T-cell (primary cell): Measurements from ENCODE around the gene ZNF784. TPM values are rescaled to one million over a fixed set of nuclear protein-coding genes. Genes with fewer than 3 reads are reported as not detected.

ENCODE experiments used
- ATAC-seq, 4 experiments: fragments of 200-7000 bp in 3 of 4; fragments of 150-1000 bp in 1 of 4; cut with Tn5 transposase; replicated peaks in 1 of 4; 1 replicate in 3 of 4; 2 replicates in 1 of 4; pipeline ENCODE4 v1.10.0; 2021; ENCODE audit warnings: moderate library complexity in 3 of 4, mild to moderate bottlenecking in 2 of 4, moderate number of reproducible peaks in 1 of 4
- CTCF ChIA-PET, 2 donors: fragments of 300-600 bp; sonication (Branson Sonifier 250); formaldehyde crosslinking; loops; one replicate each; lab custom pipeline; 2022; ENCODE audit warnings: antibody characterized with exemption in 2 of 2; lab: Charles Lee
- POLR2A ChIA-PET, 2 donors: fragments of 300-600 bp; sonication (Branson Sonifier 250); formaldehyde crosslinking; loops; one replicate each; lab custom pipeline; 2022; ENCODE audit warnings: antibody characterized with exemption in 2 of 2; lab: Charles Lee
- DNase-seq, 35 experiments: peaks; one replicate each; pipeline versions ENCODE4 v3.0.0 to v3.0.0-alpha.2; 2013 to 2023
- H3K27ac ChIP-seq: one replicate; pipeline ENCODE4 v1.5.1; 2013; ENCODE audit warnings: low read length
- H3K27me3 ChIP-seq, 2 experiments: replicated peaks in 1 of 2; 1 replicate in 1 of 2; 2 replicates in 1 of 2; pipeline versions ENCODE4 v1.6.1 to v1.7.0; 2013; ENCODE audit warnings: low read length in 1 of 2, mixed read lengths in 1 of 2; ENCODE audit not compliant: control insufficient read depth in 2 of 2, insufficient read depth in 2 of 2; ENCODE audit errors: extremely low read depth in 1 of 2
- H3K36me3 ChIP-seq, 2 donors: 1 replicate in 1 of 2; 2 replicates in 1 of 2; pipeline versions ENCODE4 v1.6.1 to v1.7.0; 2013; ENCODE audit warnings: low read length in 1 of 2; ENCODE audit not compliant: control insufficient read depth in 2 of 2, insufficient read depth in 1 of 2; ENCODE audit errors: extremely low read depth in 1 of 2
- H3K4me1 ChIP-seq, 2 experiments: 1 replicate in 1 of 2; 2 replicates in 1 of 2; pipeline versions ENCODE4 v1.6.1 to v1.7.0; 2013; ENCODE audit warnings: low read length in 2 of 2, mixed read lengths in 1 of 2; ENCODE audit not compliant: insufficient read depth in 2 of 2, control insufficient read depth in 1 of 2; ENCODE audit errors: extremely low read depth in 1 of 2
- H3K4me3 ChIP-seq, 2 donors: 1 replicate in 1 of 2; 2 replicates in 1 of 2; pipeline versions ENCODE4 v1.5.1 to v1.7.0; 2013; ENCODE audit warnings: mild to moderate bottlenecking in 2 of 2, low read length in 1 of 2, moderate library complexity in 1 of 2; ENCODE audit not compliant: control insufficient read depth in 1 of 2; ENCODE audit errors: extremely low read depth in 1 of 2
- H3K9me3 ChIP-seq: 2 replicates; pipeline ENCODE4 v1.7.0; 2013
- H3K27ac Mint-ChIP-seq, 2 donors: one replicate each; pipeline ENCODE4 v1.8.0; 2020 to 2021; ENCODE audit warnings: mild to moderate bottlenecking in 2 of 2, mixed read lengths in 2 of 2
- H3K27me3 Mint-ChIP-seq, 2 donors: one replicate each; pipeline ENCODE4 v1.8.0; 2021 to 2022; ENCODE audit warnings: mixed read lengths in 2 of 2
- H3K36me3 Mint-ChIP-seq: one replicate; pipeline ENCODE4 v1.8.0; 2021; ENCODE audit warnings: mixed read lengths
- H3K4me1 Mint-ChIP-seq, 3 donors: one replicate each; pipeline ENCODE4 v1.8.0; 2020 to 2022; ENCODE audit warnings: mixed read lengths in 3 of 3, mild to moderate bottlenecking in 1 of 3
- H3K4me3 Mint-ChIP-seq, 3 donors: one replicate each; pipeline ENCODE4 v1.8.0; 2020 to 2022; ENCODE audit warnings: mild to moderate bottlenecking in 3 of 3, mixed read lengths in 3 of 3, moderate library complexity in 3 of 3
- H3K9me3 Mint-ChIP-seq, 3 donors: one replicate each; pipeline ENCODE4 v1.8.0; 2020 to 2022; ENCODE audit warnings: mixed read lengths in 3 of 3
- WGBS: methylation state at CpG from one replicate; pipeline ENCODE4 v1.1.5; 2013; ENCODE audit warnings: missing lambda C conversion rate; ENCODE audit not compliant: insufficient coverage; 5-methylcytosine and 5-hydroxymethylcytosine counted together
- total RNA-seq, 35 experiments: library from RNA in 6 of 35; stranded (reverse) in 6 of 35; fragments of 120-200 nt in 1 of 35; gene quantifications; one replicate each; pipeline versions ENCODE4 v1.2.1 to v1.2.4 and lab custom pipeline; 2013 to 2026

The ZNF784 gene
- total RNA-seq, 5 donors from 2014 or later (not counting 1 experiment from before 2014, with no cell fraction given), result 7.2 to 13.3 (median 8.2) TPM

DNA sequence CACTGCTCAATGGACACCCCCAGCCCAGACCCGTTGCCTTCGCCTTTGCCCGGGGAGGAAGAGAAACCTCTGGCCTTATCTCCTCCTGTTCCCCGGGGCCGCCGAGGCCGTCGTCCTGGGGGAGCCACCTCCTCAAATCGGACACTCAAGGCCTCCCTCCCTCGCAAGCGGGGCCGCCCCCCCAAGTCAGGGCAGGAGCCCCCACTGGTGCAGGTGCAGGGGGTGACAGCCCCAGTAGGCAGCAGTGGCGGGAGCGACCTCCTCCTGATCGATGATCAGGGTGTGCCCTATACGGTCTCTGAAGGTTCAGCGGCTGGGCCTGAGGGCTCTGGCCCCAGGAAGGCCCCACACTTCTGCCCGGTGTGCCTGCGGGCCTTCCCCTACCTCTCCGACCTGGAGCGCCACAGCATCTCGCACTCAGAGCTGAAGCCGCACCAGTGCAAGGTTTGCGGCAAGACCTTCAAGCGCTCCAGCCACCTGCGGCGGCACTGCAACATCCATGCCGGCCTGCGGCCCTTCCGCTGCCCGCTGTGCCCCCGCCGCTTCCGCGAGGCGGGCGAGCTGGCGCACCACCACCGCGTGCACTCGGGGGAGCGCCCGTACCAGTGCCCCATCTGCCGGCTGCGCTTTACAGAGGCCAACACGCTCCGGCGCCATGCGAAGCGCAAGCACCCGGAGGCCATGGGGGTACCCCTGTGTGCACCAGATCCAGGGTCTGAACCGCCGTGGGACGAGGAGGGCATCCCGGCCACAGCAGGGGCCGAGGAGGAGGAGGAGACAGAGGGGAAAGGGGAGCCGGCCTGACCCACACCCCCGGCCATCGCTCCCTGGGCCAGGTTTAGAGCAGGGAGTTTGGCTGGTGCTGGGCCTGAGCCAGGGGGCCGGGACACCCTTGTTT lies 22.0 kb downstream of the ZNF784 start:
- DNase-seq (no peak), ATAC-seq (no peak)
- Histone ChIP-seq H3K27ac (no peak overlapping the region), H3K27me3 (no peaks in the 10 kb centered on the region), H3K4me3 (no peak overlapping the region), H3K4me1 (peaks cover 17 to 53% of the 10 kb centered on the region in 2 experiments), H3K36me3 (peaks cover 0 to 7% of the 10 kb centered on the region in 2 donors), H3K9me3 (no peaks in the 10 kb centered on the region)
- ChIA-PET POLR2A (interaction anchor here in 1 of 2 donors (0.7 kb wide), 1 partner anchor 125 kb away, joined by 3 read pairs; no protein-coding TSS in a partner anchor), CTCF (interaction anchor here in 1 of 2 donors (0.9 kb wide), 1 partner anchor 88 kb away, joined by 3 read pairs; no protein-coding TSS in a partner anchor)
- H3K27me3 Mint-ChIP-seq, result no peaks in the 10 kb centered on the region
- peaks cover 7% of the 10 kb centered on the region for H3K36me3 Mint-ChIP-seq
- H3K4me3 Mint-ChIP-seq, result peak overlapping the region in 1 of 3 donors; percentile 80
- H3K27ac Mint-ChIP-seq, result peak overlapping the region in 1 of 2 donors; percentile 84
- WGBS, result 98% methylated on average over 52 of the region's 60 CpGs
- peaks cover 42 to 59% (median 44%) of the 10 kb centered on the region in 3 donors for H3K4me1 Mint-ChIP-seq
- H3K9me3 Mint-ChIP-seq, result peaks cover 0 to 3% (median 0%) of the 10 kb centered on the region in 3 donors

DNA sequence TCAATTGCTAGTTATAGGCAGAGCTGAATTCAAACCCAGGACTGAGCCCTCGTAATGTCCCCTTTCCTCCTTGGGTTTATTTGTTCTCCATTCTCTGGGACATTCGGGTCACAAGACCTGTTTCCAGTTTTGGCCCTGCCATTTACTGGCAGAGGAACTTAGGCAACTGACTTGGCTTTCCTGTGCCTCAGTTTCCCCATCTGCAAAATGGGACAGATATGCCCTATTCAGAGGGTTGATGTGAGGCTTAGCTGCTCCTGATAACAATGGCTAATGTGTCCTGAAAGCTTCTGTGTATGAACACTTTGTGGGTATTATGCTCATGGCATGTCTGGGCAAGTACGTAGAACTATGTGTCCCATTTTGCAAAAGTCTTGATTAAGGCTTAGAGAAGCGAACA lies 23.3 kb downstream of the ZNF784 start:
- Mint-ChIP-seq H3K4me1 (peaks cover 31 to 51% (median 32%) of the 10 kb centered on the region in 3 donors), H3K27me3 (no peaks in the 10 kb centered on the region), H3K36me3 (peaks cover 19% of the 10 kb centered on the region), H3K4me3 (peak overlapping the region; percentile 78 to 85 (median 80)), H3K27ac (peak overlapping the region; percentile 84 to 94), H3K9me3 (peaks cover 0 to 3% (median 0%) of the 10 kb centered on the region in 3 donors)
- ATAC-seq (no peak), DNase-seq (no peak)
- peaks cover 10% of the 10 kb centered on the region in 2 donors for H3K36me3 ChIP-seq
- CTCF ChIA-PET, result no interaction called here
- H3K27me3 ChIP-seq, result no peaks in the 10 kb centered on the region
- POLR2A ChIA-PET, result interaction anchor here in 1 of 2 donors (0.6 kb wide), 1 partner anchor 15 kb away, joined by 5 read pairs; no protein-coding TSS in a partner anchor
- no peaks in the 10 kb centered on the region for H3K9me3 ChIP-seq
- peaks cover 8 to 41% of the 10 kb centered on the region in 2 experiments for H3K4me1 ChIP-seq
- peak overlapping the region; percentile 52 to 67 for H3K4me3 ChIP-seq
- peak overlapping the region; percentile 64 for H3K27ac ChIP-seq
- 83% methylated on average over 4 of the region's 4 CpGs for WGBS

DNA sequence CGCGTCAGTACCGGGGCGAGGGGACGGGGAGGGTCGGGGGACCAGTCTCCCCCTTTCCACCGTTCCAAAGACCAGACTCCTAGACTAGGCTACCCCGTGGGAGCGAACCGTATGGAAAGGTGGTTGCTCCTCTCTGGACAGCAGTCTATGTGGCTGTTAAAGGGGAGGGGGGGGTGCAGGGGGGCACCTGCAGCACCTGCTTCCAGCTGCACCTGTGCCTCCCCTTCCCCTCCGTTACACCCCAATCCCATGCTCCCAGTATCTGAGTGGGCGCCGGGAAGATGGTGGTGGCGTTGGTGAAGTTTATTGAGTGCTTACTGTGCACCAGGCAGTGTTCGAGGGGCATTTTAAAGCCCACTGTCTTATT lies 23.7 kb downstream of the ZNF784 start:
- H3K9me3 ChIP-seq, result no peaks in the 10 kb centered on the region
- Mint-ChIP-seq H3K27ac (peak overlapping the region; percentile 84 to 94), H3K9me3 (peaks cover 0 to 3% (median 0%) of the 10 kb centered on the region in 3 donors), H3K4me1 (peaks cover 29 to 47% (median 29%) of the 10 kb centered on the region in 3 donors), H3K36me3 (peaks cover 23% of the 10 kb centered on the region), H3K4me3 (peak overlapping the region; percentile 78 to 85 (median 80)), H3K27me3 (no peaks in the 10 kb centered on the region)
- 0% methylated on average over 2 of the region's 15 CpGs for WGBS
- ATAC-seq (no peak), DNase-seq (no peak)
- peaks cover 10 to 13% of the 10 kb centered on the region in 2 donors for H3K36me3 ChIP-seq
- H3K27ac ChIP-seq, result peak overlapping the region; percentile 64
- H3K4me3 ChIP-seq, result peak overlapping the region; percentile 52 to 67
- CTCF ChIA-PET, result interaction anchor here in 1 of 2 donors (0.6 to 1.1 kb wide), 2 partner anchors 14 to 116 kb away, joined by 3 to 6 read pairs; partner anchors contain the start of gene NAT14
- H3K27me3 ChIP-seq, result no peaks in the 10 kb centered on the region
- POLR2A ChIA-PET, result interaction anchor here (0.6 to 2.1 kb wide), 3 partner anchors 14 to 213 kb away, joined by 4 to 11 read pairs (median 5); partner anchors contain the start of gene ZNF784 (in 1 of the 2)
- peaks cover 7 to 36% of the 10 kb centered on the region in 2 experiments for H3K4me1 ChIP-seq

DNA sequence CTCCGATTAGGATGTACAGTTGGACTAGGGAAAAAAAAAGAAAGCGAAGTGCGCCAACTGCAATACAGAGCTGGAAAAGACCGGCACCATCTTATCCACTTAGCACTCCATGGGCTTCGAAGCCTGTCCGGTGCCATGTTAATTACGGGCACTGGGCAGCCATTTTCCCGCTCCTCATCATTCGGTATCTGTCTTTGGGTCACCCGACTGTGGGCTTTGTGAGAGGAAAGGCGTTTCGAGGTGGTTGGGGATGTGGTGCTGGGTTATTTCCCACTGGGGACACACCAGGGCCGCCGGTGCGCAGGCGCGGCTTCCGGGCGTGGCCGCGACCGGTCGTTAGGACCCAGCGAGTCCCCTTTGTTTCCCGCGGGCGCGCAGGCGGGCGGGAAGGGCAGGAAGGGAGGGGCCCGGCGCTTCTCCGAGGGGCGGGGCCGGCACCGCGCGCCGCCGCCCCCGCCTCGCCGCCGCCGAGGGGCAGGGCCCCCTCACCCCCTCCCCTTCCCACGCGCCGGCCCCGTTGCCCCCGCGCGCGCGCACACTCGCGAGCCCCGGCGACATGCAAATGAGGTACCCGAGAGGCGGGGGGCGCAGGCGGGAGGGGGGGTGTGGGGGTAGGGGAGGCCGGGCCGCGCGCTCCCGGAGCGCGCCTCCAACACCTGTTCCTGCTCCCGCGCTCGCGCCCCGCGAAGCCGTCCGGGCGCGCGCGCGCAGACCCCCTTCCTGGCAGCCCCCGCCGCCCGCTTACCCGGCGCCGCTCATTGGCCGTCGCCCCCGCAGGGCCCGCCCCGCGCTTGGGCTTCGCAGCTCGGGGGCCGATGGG lies 24.3 kb downstream of the ZNF784 start, which contains the start of gene ZNF524:
Gene ZNF524, plus strand, starts transcription at position 447 of the 820 bp plus-strand sequence. CDS start 1,825 bp downstream, outside the sequence.
- peak within 1 kb of the TSS; percentile 86 to 97 for H3K4me3 ChIP-seq
- H3K36me3 Mint-ChIP-seq, result peaks cover 29% of the 10 kb centered on the region
- H3K36me3 ChIP-seq, result peaks cover 13 to 17% of the 10 kb centered on the region in 2 donors
- peak within 1 kb of the TSS; percentile 100 for H3K27ac Mint-ChIP-seq
- no peaks in the 10 kb centered on the region for H3K9me3 ChIP-seq
- H3K4me1 ChIP-seq, result peaks cover 7 to 36% of the 10 kb centered on the region in 2 experiments
- H3K27ac ChIP-seq, result peak within 1 kb of the TSS; percentile 97
- peak within 1 kb of the TSS; percentile 98 to 99 (median 98) for H3K4me3 Mint-ChIP-seq
- 4% methylated on average over 58 of the region's 97 CpGs for WGBS
- CTCF ChIA-PET, result interaction anchor here in 1 of 2 donors (0.6 to 1.7 kb wide), 10 partner anchors 13 to 261 kb away, joined by 3 to 10 read pairs (median 5); partner anchors contain the start of genes KMT5C, NAT14, U2AF2 and ZNF784
- peaks cover 0 to 3% (median 0%) of the 10 kb centered on the region in 3 donors for H3K9me3 Mint-ChIP-seq
- no peaks in the 10 kb centered on the region for H3K27me3 Mint-ChIP-seq
- ATAC-seq (peak; percentile 69 to 72 (median 72)), DNase-seq (peak; percentile 73 to 92 (median 85))
- H3K4me1 Mint-ChIP-seq, result peaks cover 27 to 47% (median 29%) of the 10 kb centered on the region in 3 donors
- POLR2A ChIA-PET, result interaction anchor here (0.7 to 2.1 kb wide), 5 partner anchors 25 to 320 kb away, joined by 3 to 11 read pairs (median 4); partner anchors contain the start of gene ZNF784 (in 1 of the 2)
- H3K27me3 ChIP-seq, result no peaks in the 10 kb centered on the region

DNA sequence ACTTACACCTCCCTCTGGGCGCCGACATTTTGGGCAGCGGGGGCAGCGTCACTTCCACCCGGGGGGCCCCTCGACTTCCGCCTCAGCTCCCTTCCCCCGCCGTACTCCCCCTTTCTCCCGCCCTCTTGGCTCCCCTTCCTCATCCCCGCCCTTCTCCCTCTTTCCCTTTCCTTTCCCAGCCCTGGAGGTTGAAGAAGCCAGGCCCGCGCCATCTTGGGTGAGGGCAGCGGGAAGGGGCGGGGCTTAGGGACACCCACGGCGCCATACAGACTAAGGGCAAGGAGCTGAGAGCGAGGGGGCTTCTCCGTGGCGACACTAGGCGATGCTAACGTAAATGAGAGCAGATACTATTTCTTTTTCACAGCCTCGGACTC lies 24.9 kb downstream of the ZNF784 start, which contains the start of gene FIZ1:
Gene FIZ1, minus strand, starts transcription at position 50 of the 374 bp plus-strand sequence. CDS start 1,652 bp downstream, outside the sequence.
- Mint-ChIP-seq H3K36me3 (peaks cover 34% of the 10 kb centered on the region), H3K4me3 (peak within 1 kb of the TSS; percentile 98 to 99 (median 98)), H3K9me3 (peaks cover 0 to 3% (median 0%) of the 10 kb centered on the region in 3 donors), H3K27me3 (no peaks in the 10 kb centered on the region), H3K4me1 (peaks cover 23 to 42% (median 25%) of the 10 kb centered on the region in 3 donors), H3K27ac (peak within 1 kb of the TSS; percentile 100)
- POLR2A ChIA-PET, result interaction anchor here (0.6 to 2.1 kb wide), 7 partner anchors 25 to 319 kb away, joined by 3 to 11 read pairs (median 4); partner anchors contain the start of gene ZNF784 (in 2 of the 2)
- Histone ChIP-seq H3K27ac (peak within 1 kb of the TSS; percentile 97), H3K4me1 (peaks cover 7 to 31% of the 10 kb centered on the region in 2 experiments), H3K27me3 (no peaks in the 10 kb centered on the region), H3K4me3 (peak within 1 kb of the TSS; percentile 86 to 97), H3K9me3 (no peaks in the 10 kb centered on the region), H3K36me3 (peaks cover 13 to 22% of the 10 kb centered on the region in 2 donors)
- 0% methylated on average over 11 of the region's 23 CpGs for WGBS
- DNase-seq, result peak; percentile 86 to 97 (median 92)
- peak; percentile 75 to 78 (median 76) for ATAC-seq
- CTCF ChIA-PET, result interaction anchor here in 1 of 2 donors (0.6 to 1.7 kb wide), 12 partner anchors 25 to 260 kb away, joined by 3 to 10 read pairs (median 4); partner anchors contain the start of genes ISOC2, KMT5C, NAT14 and U2AF2
